WTC11 (cell line): ENCODE results near the gene CALML3. TPM values are rescaled to one million over a fixed set of nuclear protein-coding genes. Genes with fewer than 3 reads are reported as not detected.

Experiments used
- ATAC-seq: fragments of 200-7000 bp; cut with Tn5 transposase; 2 replicates; pipeline ENCODE4 v1.10.0; 2021; ENCODE audit warnings: mild to moderate bottlenecking, moderate library complexity
- CTCF ChIA-PET: fragments of 300-600 bp; sonication (Branson Sonifier 250); formaldehyde crosslinking; loops from one replicate; lab custom pipeline; 2021; ENCODE audit warnings: antibody characterized with exemption; lab: Charles Lee
- POLR2A ChIA-PET: fragments of 350-600 bp; sonication (Branson Sonifier 250); formaldehyde crosslinking; loops from one replicate; lab custom pipeline; 2021; ENCODE audit warnings: antibody characterized with exemption; lab: Charles Lee
- DNase-seq: peaks from one replicate; pipeline ENCODE4 v3.0.0; 2021; ENCODE audit warnings: low spot score
- H3K27ac Mint-ChIP-seq: 2 replicates; pipeline ENCODE4 v1.8.0; 2021; ENCODE audit warnings: mixed read lengths
- H3K27me3 Mint-ChIP-seq: 2 replicates; pipeline ENCODE4 v1.8.0; 2021; ENCODE audit warnings: low read depth, mild to moderate bottlenecking, moderate library complexity, mixed read lengths
- H3K36me3 Mint-ChIP-seq: 2 replicates; pipeline ENCODE4 v1.8.0; 2021; ENCODE audit warnings: mixed read lengths
- H3K4me1 Mint-ChIP-seq: 2 replicates; pipeline ENCODE4 v1.8.0; 2022; ENCODE audit warnings: mixed read lengths
- H3K4me3 Mint-ChIP-seq: 2 replicates; pipeline ENCODE4 v1.8.0; 2021; ENCODE audit warnings: mild to moderate bottlenecking, moderate library complexity, mixed read lengths
- H3K9me3 Mint-ChIP-seq: 2 replicates; pipeline ENCODE4 v1.8.0; 2021; ENCODE audit warnings: mixed read lengths
- AR ChIP-seq: fragments of 250-450 bp; sonication (Bioruptor Pico); IDR thresholded peaks from 2 replicates; pipeline ENCODE4 v1.9.0; 2021; ENCODE audit warnings: mild to moderate bottlenecking
- FOXK1 ChIP-seq: sonication (generic); formaldehyde crosslinking; IDR thresholded peaks from 2 replicates; pipeline ENCODE4 v1.8.0; 2022; ENCODE audit warnings: mild to moderate bottlenecking, moderate library complexity, missing genetic modification reagents
- GRHL2 ChIP-seq: fragments of 250-450 bp; sonication (Bioruptor Pico); IDR thresholded peaks from 2 replicates; pipeline ENCODE4 v1.8.0; 2022; ENCODE audit warnings: mild to moderate bottlenecking, moderate library complexity; ENCODE audit not compliant: insufficient replicate concordance, severe bottlenecking
- KAT7 ChIP-seq: sonication (generic); formaldehyde crosslinking; IDR thresholded peaks from 2 replicates; pipeline ENCODE4 v1.8.1; 2023; ENCODE audit warnings: missing genetic modification reagents, mild to moderate bottlenecking, borderline replicate concordance
- MYBL2 ChIP-seq: sonication (generic); formaldehyde crosslinking; IDR thresholded peaks from 2 replicates; pipeline ENCODE4 v1.8.1; 2023; ENCODE audit warnings: mild to moderate bottlenecking, moderate library complexity, missing genetic modification reagents
- SMAD4 ChIP-seq: sonication (generic); formaldehyde crosslinking; IDR thresholded peaks from 2 replicates; pipeline ENCODE4 v1.8.0; 2022; ENCODE audit warnings: mild to moderate bottlenecking, missing genetic modification reagents
- STAT6 ChIP-seq: sonication (generic); formaldehyde crosslinking; conservative IDR thresholded peaks from 2 replicates; pipeline ENCODE4 v1.8.1; 2023; ENCODE audit warnings: mild to moderate bottlenecking, low read depth, missing genetic modification reagents, moderate library complexity
- TCF7 ChIP-seq: sonication (generic); formaldehyde crosslinking; IDR thresholded peaks from 2 replicates; pipeline ENCODE4 v1.8.0; 2022; ENCODE audit warnings: mild to moderate bottlenecking, low read depth, missing genetic modification reagents, moderate library complexity
- TEAD1 ChIP-seq: sonication (generic); formaldehyde crosslinking; IDR thresholded peaks from 2 replicates; pipeline ENCODE4 v1.8.0; 2022; ENCODE audit warnings: mild to moderate bottlenecking, missing genetic modification reagents
- ZNF317 ChIP-seq: sonication (generic); formaldehyde crosslinking; IDR thresholded peaks from 2 replicates; pipeline ENCODE4 v1.8.1; 2023; ENCODE audit warnings: low read depth, mild to moderate bottlenecking, moderate library complexity, missing genetic modification reagents, borderline replicate concordance
- ZNF416 ChIP-seq: fragments of 250-450 bp; sonication (Bioruptor Pico); IDR thresholded peaks from 2 replicates; pipeline ENCODE4 v1.9.0; 2021; ENCODE audit warnings: mild to moderate bottlenecking, inconsistent platforms
- ZNF425 ChIP-seq: fragments of 250-450 bp; sonication (Bioruptor Pico); conservative IDR thresholded peaks from 2 replicates; pipeline ENCODE4 v1.9.0; 2021; ENCODE audit warnings: mild to moderate bottlenecking
- total RNA-seq: library from RNA; stranded (reverse); gene quantifications from 3 replicates; pipeline ENCODE4 v1.2.3, GENCODE V29; 2021
- TF ChIP-seq, protein P1 (sequence below): sonication (generic); formaldehyde crosslinking; IDR thresholded peaks from 2 replicates; pipeline ENCODE4 v1.8.0; 2022; ENCODE audit warnings: mild to moderate bottlenecking, missing genetic modification reagents
- TF ChIP-seq, protein P2 (sequence below): sonication (generic); formaldehyde crosslinking; IDR thresholded peaks from 2 replicates; pipeline ENCODE4 v1.8.0; 2022; ENCODE audit warnings: mild to moderate bottlenecking, missing genetic modification reagents
- TF ChIP-seq, protein P3 (sequence below): sonication (generic); formaldehyde crosslinking; IDR thresholded peaks from 2 replicates; pipeline ENCODE4 v1.8.1; 2023; ENCODE audit warnings: mild to moderate bottlenecking, missing genetic modification reagents, borderline replicate concordance
- TF ChIP-seq, protein P4 (sequence below): sonication (generic); formaldehyde crosslinking; conservative IDR thresholded peaks from 2 replicates; pipeline ENCODE4 v1.8.1; 2022; ENCODE audit warnings: mild to moderate bottlenecking, missing genetic modification reagents
- TF ChIP-seq, protein P5 (sequence below): sonication (generic); formaldehyde crosslinking; IDR thresholded peaks from 2 replicates; pipeline ENCODE4 v1.8.1; 2022; ENCODE audit warnings: missing genetic modification reagents, borderline replicate concordance
- TF ChIP-seq, protein P6 (sequence below): sonication (generic); formaldehyde crosslinking; IDR thresholded peaks from 2 replicates; pipeline ENCODE4 v1.8.0; 2022; ENCODE audit warnings: mild to moderate bottlenecking, missing genetic modification reagents

Gene CALML3
- total RNA-seq, 1 experiment from 2014 or later: not detected

DNA sequence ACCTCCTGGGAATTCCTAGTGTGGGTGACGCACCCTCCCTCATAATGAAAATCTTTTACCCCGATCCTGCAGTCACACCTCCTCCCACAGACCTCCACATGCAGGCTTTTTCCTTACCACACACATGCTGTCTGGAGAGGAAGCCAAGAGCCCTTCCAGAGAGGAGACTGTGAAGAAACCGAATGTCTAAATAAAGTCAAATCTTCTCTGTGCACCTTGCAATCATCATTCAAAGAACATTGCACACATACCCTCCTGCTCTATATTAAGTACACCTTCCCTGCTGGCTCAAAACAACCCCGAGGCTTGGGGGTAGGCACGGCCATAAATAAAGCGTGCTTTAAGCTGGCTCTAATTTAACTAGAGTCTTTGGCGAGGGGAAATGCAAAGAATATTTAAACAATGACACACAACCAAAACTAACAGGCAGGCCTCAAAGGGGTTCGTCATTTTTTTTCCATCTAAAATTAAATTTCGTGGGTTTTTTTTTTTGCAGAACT, 34.9 kb downstream of the CALML3 start (continued):
- TF ChIP-seq ZNF425 (CRISPR knock-in tag) (no peak), MYBL2 (CRISPR knock-in tag) (no peak)

GRCh38 chr10:5560142-5560816, 35.5 kb downstream of the CALML3 start:
- peaks cover 2% of the 10 kb centered on the region; the same call in 1 of the 2 replicates for H3K27me3 Mint-ChIP-seq
- ATAC-seq (no peak), DNase-seq (no peak)
- peaks cover 20% of the 10 kb centered on the region for H3K4me1 Mint-ChIP-seq
- no peaks in the 10 kb centered on the region for H3K36me3 Mint-ChIP-seq
- ChIA-PET CTCF (interaction anchor here (0.8 kb wide), 1 partner anchor 63 kb away, joined by 3 read pairs; no protein-coding TSS in a partner anchor), POLR2A (no interaction called here)
- no peak overlapping the region; the same call in 1 of the 2 replicates for H3K27ac Mint-ChIP-seq
- no peaks in the 10 kb centered on the region for H3K9me3 Mint-ChIP-seq
- TF ChIP-seq KAT7 (CRISPR knock-in tag) (no peak), ZNF317 (CRISPR knock-in tag) (no peak), TCF7 (CRISPR knock-in tag) (no peak), STAT6 (CRISPR knock-in tag) (no peak), TEAD1 (CRISPR knock-in tag) (no peak), AR (CRISPR knock-in tag) (no peak), SMAD4 (CRISPR knock-in tag) (no peak), GRHL2 (no peak), ZNF416 (no peak), FOXK1 (CRISPR knock-in tag) (no peak)
- TF ChIP-seq, protein P1, sequence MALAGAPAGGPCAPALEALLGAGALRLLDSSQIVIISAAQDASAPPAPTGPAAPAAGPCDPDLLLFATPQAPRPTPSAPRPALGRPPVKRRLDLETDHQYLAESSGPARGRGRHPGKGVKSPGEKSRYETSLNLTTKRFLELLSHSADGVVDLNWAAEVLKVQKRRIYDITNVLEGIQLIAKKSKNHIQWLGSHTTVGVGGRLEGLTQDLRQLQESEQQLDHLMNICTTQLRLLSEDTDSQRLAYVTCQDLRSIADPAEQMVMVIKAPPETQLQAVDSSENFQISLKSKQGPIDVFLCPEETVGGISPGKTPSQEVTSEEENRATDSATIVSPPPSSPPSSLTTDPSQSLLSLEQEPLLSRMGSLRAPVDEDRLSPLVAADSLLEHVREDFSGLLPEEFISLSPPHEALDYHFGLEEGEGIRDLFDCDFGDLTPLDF (CRISPR knock-in tag): no peak
- TF ChIP-seq, protein P2, sequence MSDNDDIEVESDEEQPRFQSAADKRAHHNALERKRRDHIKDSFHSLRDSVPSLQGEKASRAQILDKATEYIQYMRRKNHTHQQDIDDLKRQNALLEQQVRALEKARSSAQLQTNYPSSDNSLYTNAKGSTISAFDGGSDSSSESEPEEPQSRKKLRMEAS: no peak
- TF ChIP-seq, protein P3, sequence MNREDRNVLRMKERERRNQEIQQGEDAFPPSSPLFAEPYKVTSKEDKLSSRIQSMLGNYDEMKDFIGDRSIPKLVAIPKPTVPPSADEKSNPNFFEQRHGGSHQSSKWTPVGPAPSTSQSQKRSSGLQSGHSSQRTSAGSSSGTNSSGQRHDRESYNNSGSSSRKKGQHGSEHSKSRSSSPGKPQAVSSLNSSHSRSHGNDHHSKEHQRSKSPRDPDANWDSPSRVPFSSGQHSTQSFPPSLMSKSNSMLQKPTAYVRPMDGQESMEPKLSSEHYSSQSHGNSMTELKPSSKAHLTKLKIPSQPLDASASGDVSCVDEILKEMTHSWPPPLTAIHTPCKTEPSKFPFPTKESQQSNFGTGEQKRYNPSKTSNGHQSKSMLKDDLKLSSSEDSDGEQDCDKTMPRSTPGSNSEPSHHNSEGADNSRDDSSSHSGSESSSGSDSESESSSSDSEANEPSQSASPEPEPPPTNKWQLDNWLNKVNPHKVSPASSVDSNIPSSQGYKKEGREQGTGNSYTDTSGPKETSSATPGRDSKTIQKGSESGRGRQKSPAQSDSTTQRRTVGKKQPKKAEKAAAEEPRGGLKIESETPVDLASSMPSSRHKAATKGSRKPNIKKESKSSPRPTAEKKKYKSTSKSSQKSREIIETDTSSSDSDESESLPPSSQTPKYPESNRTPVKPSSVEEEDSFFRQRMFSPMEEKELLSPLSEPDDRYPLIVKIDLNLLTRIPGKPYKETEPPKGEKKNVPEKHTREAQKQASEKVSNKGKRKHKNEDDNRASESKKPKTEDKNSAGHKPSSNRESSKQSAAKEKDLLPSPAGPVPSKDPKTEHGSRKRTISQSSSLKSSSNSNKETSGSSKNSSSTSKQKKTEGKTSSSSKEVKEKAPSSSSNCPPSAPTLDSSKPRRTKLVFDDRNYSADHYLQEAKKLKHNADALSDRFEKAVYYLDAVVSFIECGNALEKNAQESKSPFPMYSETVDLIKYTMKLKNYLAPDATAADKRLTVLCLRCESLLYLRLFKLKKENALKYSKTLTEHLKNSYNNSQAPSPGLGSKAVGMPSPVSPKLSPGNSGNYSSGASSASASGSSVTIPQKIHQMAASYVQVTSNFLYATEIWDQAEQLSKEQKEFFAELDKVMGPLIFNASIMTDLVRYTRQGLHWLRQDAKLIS (CRISPR knock-in tag): no peak
- TF ChIP-seq, protein P4, sequence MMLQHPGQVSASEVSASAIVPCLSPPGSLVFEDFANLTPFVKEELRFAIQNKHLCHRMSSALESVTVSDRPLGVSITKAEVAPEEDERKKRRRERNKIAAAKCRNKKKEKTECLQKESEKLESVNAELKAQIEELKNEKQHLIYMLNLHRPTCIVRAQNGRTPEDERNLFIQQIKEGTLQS (CRISPR knock-in tag): no peak
- TF ChIP-seq, protein P5, sequence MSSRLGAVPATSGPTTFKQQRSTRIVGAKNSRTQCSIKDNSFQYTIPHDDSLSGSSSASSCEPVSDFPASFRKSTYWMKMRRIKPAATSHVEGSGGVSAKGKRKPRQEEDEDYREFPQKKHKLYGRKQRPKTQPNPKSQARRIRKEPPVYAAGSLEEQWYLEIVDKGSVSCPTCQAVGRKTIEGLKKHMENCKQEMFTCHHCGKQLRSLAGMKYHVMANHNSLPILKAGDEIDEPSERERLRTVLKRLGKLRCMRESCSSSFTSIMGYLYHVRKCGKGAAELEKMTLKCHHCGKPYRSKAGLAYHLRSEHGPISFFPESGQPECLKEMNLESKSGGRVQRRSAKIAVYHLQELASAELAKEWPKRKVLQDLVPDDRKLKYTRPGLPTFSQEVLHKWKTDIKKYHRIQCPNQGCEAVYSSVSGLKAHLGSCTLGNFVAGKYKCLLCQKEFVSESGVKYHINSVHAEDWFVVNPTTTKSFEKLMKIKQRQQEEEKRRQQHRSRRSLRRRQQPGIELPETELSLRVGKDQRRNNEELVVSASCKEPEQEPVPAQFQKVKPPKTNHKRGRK (CRISPR knock-in tag): no peak
- TF ChIP-seq, protein P6, sequence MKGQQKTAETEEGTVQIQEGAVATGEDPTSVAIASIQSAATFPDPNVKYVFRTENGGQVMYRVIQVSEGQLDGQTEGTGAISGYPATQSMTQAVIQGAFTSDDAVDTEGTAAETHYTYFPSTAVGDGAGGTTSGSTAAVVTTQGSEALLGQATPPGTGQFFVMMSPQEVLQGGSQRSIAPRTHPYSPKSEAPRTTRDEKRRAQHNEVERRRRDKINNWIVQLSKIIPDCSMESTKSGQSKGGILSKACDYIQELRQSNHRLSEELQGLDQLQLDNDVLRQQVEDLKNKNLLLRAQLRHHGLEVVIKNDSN: no peak
- no peak overlapping the region for H3K4me3 Mint-ChIP-seq
